Measurements from ENCODE around the gene KRT2. TPM values are rescaled to one million over a fixed set of nuclear protein-coding genes. Genes with fewer than 3 reads are reported as not detected.

The KRT2 gene
- total and polyA plus RNA-seq, 2 of the 4 experiments (the other 2 are of a cell fraction) = not detected

- H4K5ac ChIP-seq (ENCODE audit: low read depth, low read length) = no peak overlapping the region
- no peak overlapping the region for H2AK5ac ChIP-seq (ENCODE audit: low read depth, low read length)
- H3K4me3 ChIP-seq (ENCODE audit: insufficient read depth, low read depth, low read length) = no peak overlapping the region
- H3K9me3 ChIP-seq (ENCODE audit: control insufficient read depth, insufficient read depth, low read length) = no peaks in the 10 kb centered on the region
- intact Hi-C loops (cut with micrococcal nuclease) = no loop called here
- H3K27ac ChIP-seq (ENCODE audit: insufficient read depth, low read length) = no peak overlapping the region
- H3K9me1 ChIP-seq (ENCODE audit: insufficient read depth, low read length) = no peaks in the 10 kb centered on the region
- peaks cover 19% of the 10 kb centered on the region for H3K27me3 ChIP-seq (ENCODE audit: control insufficient read depth, insufficient read depth, low read length)
- POLR2A ChIA-PET (ENCODE audit: unreplicated experiment) = no interaction called here
- dilution Hi-C loops (cut with HindIII; ENCODE audit: low sequenced_read_pairs, unreplicated experiment) = no loop called here
- no CpG with 5 or more reads among the region's 4 CpGs for WGBS, 2 experiments (ENCODE audit: extremely low coverage in 2 of 2, insufficient read length in 1 of 2)
- H2BK20ac ChIP-seq (ENCODE audit: low read depth, low read length) = no peak overlapping the region
- ATAC-seq (ENCODE audit: low read depth) (no peak), DNase-seq (no peak)
- H3K23ac ChIP-seq (ENCODE audit: low read depth, low read length) = no peak overlapping the region
- H3K56ac ChIP-seq (ENCODE audit: extremely low read depth, insufficient read depth, low read length) = no peak overlapping the region
- H3K9ac ChIP-seq (ENCODE audit: low read depth, low read length) = no peak overlapping the region
- TF ChIP-seq MXI1 (IDR thresholded peaks at IDR 0.05; ENCODE audit: borderline replicate concordance, low read depth, low read length) (no peak), CEBPB (IDR thresholded peaks at IDR 0.05; ENCODE audit: low read depth, low read length) (no peak), RCOR1 (IDR thresholded peaks at IDR 0.05; ENCODE audit: insufficient replicate concordance, low read length) (no peak), FOS (IDR thresholded peaks at IDR 0.05; ENCODE audit: low read depth, low read length) (no peak), ELK1 (IDR thresholded peaks at IDR 0.05; ENCODE audit: borderline replicate concordance, low read depth, low read length) (no peak), RFX5 (IDR thresholded peaks at IDR 0.05; ENCODE audit: low read depth, low read length) (no peak), POLR2A (IDR thresholded peaks at IDR 0.05; ENCODE audit: low read depth, low read length) (no peak), MAZ (IDR thresholded peaks at IDR 0.05; ENCODE audit: borderline replicate concordance, low read depth, low read length) (no peak), MAFK (IDR thresholded peaks at IDR 0.05; ENCODE audit: low read depth, low read length) (no peak), RAD21 (IDR thresholded peaks at IDR 0.05; ENCODE audit: low read length) (no peak), CHD1 (IDR thresholded peaks at IDR 0.05; ENCODE audit: low read depth, low read length) (no peak), USF2 (IDR thresholded peaks at IDR 0.05; ENCODE audit: low read depth, low read length) (no peak), NFE2L2 (IDR thresholded peaks at IDR 0.05; ENCODE audit: low read depth, low read length) (no peak), CTCF (conservative IDR thresholded peaks at IDR 0.05; ENCODE audit: low read depth, low read length) (no peak), SMC3 (IDR thresholded peaks at IDR 0.05; ENCODE audit: low read depth, low read length) (no peak), BHLHE40 (IDR thresholded peaks at IDR 0.05; ENCODE audit: low read depth, low read length) (no peak)
- no peaks in the 10 kb centered on the region for H3K79me1 ChIP-seq (ENCODE audit: low read depth in 1 of 2, low read length in 2 of 2)
- CTCF ChIA-PET = no interaction called here
- H3K4me2 ChIP-seq (ENCODE audit: low read depth, low read length) = no peak overlapping the region
- no peaks in the 10 kb centered on the region for H3K36me3 ChIP-seq (ENCODE audit: control insufficient read depth, insufficient read depth, low read length)
- H2AK9ac ChIP-seq (replicated peaks; ENCODE audit: low read depth, low read length, poor library complexity) = no peak overlapping the region
- no peaks in the 10 kb centered on the region for H3K4me1 ChIP-seq (ENCODE audit: control insufficient read depth, insufficient read depth, low read length)
- no peak overlapping the region for H3K4ac ChIP-seq (ENCODE audit: low read depth, low read length)
- H3K14ac ChIP-seq (replicated peaks; ENCODE audit: low read depth, low read length) = no peak overlapping the region
- H3K18ac ChIP-seq (ENCODE audit: low read depth, low read length) = no peak overlapping the region
- H2BK120ac ChIP-seq (ENCODE audit: low read depth, low read length) = no peak overlapping the region
- no peak overlapping the region for H4K8ac ChIP-seq (ENCODE audit: low read depth in 2 of 2, low read length in 2 of 2)
- H2BK15ac ChIP-seq (ENCODE audit: low read depth, low read length) = no peak overlapping the region
- BruUV-seq (replicated peaks) = no TSS peak
- no peak overlapping the region for H2BK5ac ChIP-seq (ENCODE audit: low read depth, low read length, poor library complexity, severe bottlenecking)
- H2AFZ ChIP-seq (replicated peaks; ENCODE audit: low read length, poor library complexity) = no peak overlapping the region
- H4K20me1 ChIP-seq (ENCODE audit: insufficient read depth, low read length) = no peaks in the 10 kb centered on the region
- H4K91ac ChIP-seq (ENCODE audit: insufficient read depth, low read depth, low read length) = no peak overlapping the region
- in situ Hi-C loops (cut with MboI; ENCODE audit: low sequenced_read_pairs) = no loop called here
Observed at GRCh38 chr12:52658196-52658595, 6.2 kb upstream of the KRT2 start.

Measured in IMR-90 (cell line).